Calu3 (cell line): Measurements from ENCODE around the gene FYN. TPM values are rescaled to one million over a fixed set of nuclear protein-coding genes. Genes with fewer than 3 reads are reported as not detected.

Experiments
- BruUV-seq: library from RNA; stranded (reverse); fragments of 400-500 nt; replicated peaks from 2 replicates; lab custom pipeline; 2021; lab: Mats Ljungman, UMichigan
- CTCF ChIA-PET: fragments of 300-600 bp; sonication (Branson Sonifier 250); formaldehyde crosslinking; loops from one replicate; lab custom pipeline; 2022; ENCODE audit warnings: antibody characterized with exemption; lab: Charles Lee
- DNase-seq: peaks from one replicate; pipeline ENCODE4 v3.0.0; 2022
- H3K27ac Mint-ChIP-seq: one replicate; pipeline ENCODE4 v1.8.0; 2022; ENCODE audit warnings: mixed read lengths; ENCODE audit not compliant: unreplicated experiment
- H3K27me3 Mint-ChIP-seq: one replicate; pipeline ENCODE4 v1.8.0; 2022; ENCODE audit warnings: mixed read lengths; ENCODE audit not compliant: unreplicated experiment
- H3K36me3 Mint-ChIP-seq: one replicate; pipeline ENCODE4 v1.8.0; 2022; ENCODE audit warnings: mild to moderate bottlenecking, moderate library complexity, mixed read lengths; ENCODE audit not compliant: insufficient read depth, unreplicated experiment
- H3K4me1 Mint-ChIP-seq: one replicate; pipeline ENCODE4 v1.8.0; 2022; ENCODE audit warnings: mild to moderate bottlenecking, low read depth, mixed read lengths; ENCODE audit not compliant: unreplicated experiment
- H3K4me3 Mint-ChIP-seq: one replicate; pipeline ENCODE4 v1.8.0; 2022; ENCODE audit warnings: mild to moderate bottlenecking, low read depth, moderate library complexity, mixed read lengths; ENCODE audit not compliant: unreplicated experiment
- H3K9me3 Mint-ChIP-seq: one replicate; pipeline ENCODE4 v1.8.0; 2022; ENCODE audit warnings: low read depth, mixed read lengths; ENCODE audit not compliant: unreplicated experiment
- CTCF ChIP-seq: fragments of 200-600 bp; IDR thresholded peaks from one replicate; pipeline ENCODE4 v1.8.0; 2022; ENCODE audit warnings: antibody characterized with exemption; ENCODE audit not compliant: unreplicated experiment
- intact Hi-C: fragments of 100-400 bp; cut with micrococcal nuclease; formaldehyde crosslinking; loops from one replicate; pipeline ENCODE4 v1.10.0; 2022; ENCODE audit not compliant: unreplicated experiment
- total RNA-seq: library from RNA; stranded (reverse); gene quantifications from 2 replicates; pipeline ENCODE4 v1.2.3, GENCODE V29; 2022

FYN gene
- total RNA-seq, 1 experiment from 2014 or later: 61.0 TPM

- H3K27ac Mint-ChIP-seq: no peak overlapping the region
- no peak for TF ChIP-seq CTCF
- no TSS peak for BruUV-seq
- H3K4me3 Mint-ChIP-seq: no peak overlapping the region
- no peak for DNase-seq
- H3K9me3 Mint-ChIP-seq: no peaks in the 10 kb centered on the region
- intact Hi-C loops: no loop called here
- no peaks in the 10 kb centered on the region for H3K36me3 Mint-ChIP-seq
- CTCF ChIA-PET: no interaction called here
- no peaks in the 10 kb centered on the region for H3K4me1 Mint-ChIP-seq
- no peaks in the 10 kb centered on the region for H3K27me3 Mint-ChIP-seq
Observed at GRCh38 chr6:111920578-111920977, 47.3 kb upstream of the FYN start.

GRCh38 chr6:111918825-111919224 lies 45.6 kb upstream of the FYN start:
- Mint-ChIP-seq H3K4me1 (no peaks in the 10 kb centered on the region), H3K4me3 (no peak overlapping the region), H3K36me3 (no peaks in the 10 kb centered on the region), H3K27ac (no peak overlapping the region), H3K27me3 (no peaks in the 10 kb centered on the region), H3K9me3 (no peaks in the 10 kb centered on the region)
- CTCF ChIA-PET: no interaction called here
- no TSS peak for BruUV-seq
- TF ChIP-seq CTCF: no peak
- no peak for DNase-seq
- intact Hi-C loops: no loop called here

- H3K4me1 Mint-ChIP-seq: no peaks in the 10 kb centered on the region
Observed at GRCh38 chr6:111916747-111917146, 43.5 kb upstream of the FYN start.

GRCh38 chr6:111914617-111915016 lies 41.4 kb upstream of the FYN start:
- Mint-ChIP-seq H3K9me3 (no peaks in the 10 kb centered on the region), H3K36me3 (no peaks in the 10 kb centered on the region), H3K27me3 (no peaks in the 10 kb centered on the region), H3K4me1 (no peaks in the 10 kb centered on the region), H3K27ac (no peak overlapping the region), H3K4me3 (no peak overlapping the region)
- intact Hi-C loops: no loop called here
- no TSS peak for BruUV-seq
- no peak for DNase-seq
- no peak for TF ChIP-seq CTCF
- CTCF ChIA-PET: interaction anchor here (0.7 kb wide), 1 partner anchor 1679 kb away, joined by 3 read pairs; no protein-coding TSS in a partner anchor

More at GRCh38 chr6:111916747-111917146, 43.5 kb upstream of the FYN start:
- CTCF ChIA-PET: no interaction called here
- Mint-ChIP-seq H3K4me3 (no peak overlapping the region), H3K27ac (no peak overlapping the region), H3K27me3 (no peaks in the 10 kb centered on the region), H3K36me3 (no peaks in the 10 kb centered on the region), H3K9me3 (no peaks in the 10 kb centered on the region)
- BruUV-seq: no TSS peak
- DNase-seq: no peak
- intact Hi-C loops: no loop called here
- TF ChIP-seq CTCF: no peak
